Cardiac muscle cell (in vitro differentiated cells and primary cell): Measurements from ENCODE around the gene SENP7. TPM values are rescaled to one million over a fixed set of nuclear protein-coding genes. Genes with fewer than 3 reads are reported as not detected.

Source experiments
- DNase-seq, 2 donors: peaks; one replicate each; pipeline versions ENCODE4 v3.0.0 to v3.0.0-alpha.2; 2010 to 2017; ENCODE audit warnings: low read depth in 1 of 2, low spot score in 1 of 2
- H3K27ac ChIP-seq: fragments of 200-600 bp; sonication (generic); 2 replicates; pipeline ENCODE4 v1.5.1; 2016
- H3K27me3 ChIP-seq: fragments of 200-600 bp; sonication (generic); 2 replicates; pipeline ENCODE4 v1.6.0; 2016; ENCODE audit warnings: control low read depth
- H3K36me3 ChIP-seq: fragments of 200-600 bp; sonication (generic); 2 replicates; pipeline ENCODE4 v1.5.1; 2016; ENCODE audit warnings: control low read depth
- H3K4me1 ChIP-seq: fragments of 200-600 bp; sonication (generic); 2 replicates; pipeline ENCODE4 v1.8.1; 2017; ENCODE audit warnings: low read depth, mild to moderate bottlenecking, mixed run types
- H3K4me3 ChIP-seq: fragments of 200-600 bp; sonication (generic); 2 replicates; pipeline ENCODE4 v1.5.1; 2016; ENCODE audit warnings: mild to moderate bottlenecking
- H3K9me3 ChIP-seq: fragments of 200-600 bp; sonication (generic); 2 replicates; pipeline ENCODE4 v1.5.1; 2017; ENCODE audit warnings: low read depth, mild to moderate bottlenecking, control low read depth
- polyA plus RNA-seq: library from polyadenylated mRNA; unstranded; fragments of >200 nt; fragmentation: Nextera tagmentation; extraction: Ambion mirVana; gene quantifications from 2 replicates; pipeline ENCODE4 v1.2.1, GENCODE V29; 2016
- total RNA-seq: library from RNA; depleted of rRNA; stranded (reverse); fragments of >200 nt; gene quantifications from 2 replicates; pipeline ENCODE4 v1.2.3, GENCODE V29; 2016
- TF ChIP-seq, protein P1 (sequence below): IDR thresholded peaks from 2 replicates; pipeline ENCODE4 v1.5.1; 2012; ENCODE audit warnings: low read depth, mild to moderate bottlenecking, low read length

The SENP7 gene
- total and polyA plus RNA-seq, 2 experiments from 2014 or later: 8.2 to 18.9 TPM

DNA sequence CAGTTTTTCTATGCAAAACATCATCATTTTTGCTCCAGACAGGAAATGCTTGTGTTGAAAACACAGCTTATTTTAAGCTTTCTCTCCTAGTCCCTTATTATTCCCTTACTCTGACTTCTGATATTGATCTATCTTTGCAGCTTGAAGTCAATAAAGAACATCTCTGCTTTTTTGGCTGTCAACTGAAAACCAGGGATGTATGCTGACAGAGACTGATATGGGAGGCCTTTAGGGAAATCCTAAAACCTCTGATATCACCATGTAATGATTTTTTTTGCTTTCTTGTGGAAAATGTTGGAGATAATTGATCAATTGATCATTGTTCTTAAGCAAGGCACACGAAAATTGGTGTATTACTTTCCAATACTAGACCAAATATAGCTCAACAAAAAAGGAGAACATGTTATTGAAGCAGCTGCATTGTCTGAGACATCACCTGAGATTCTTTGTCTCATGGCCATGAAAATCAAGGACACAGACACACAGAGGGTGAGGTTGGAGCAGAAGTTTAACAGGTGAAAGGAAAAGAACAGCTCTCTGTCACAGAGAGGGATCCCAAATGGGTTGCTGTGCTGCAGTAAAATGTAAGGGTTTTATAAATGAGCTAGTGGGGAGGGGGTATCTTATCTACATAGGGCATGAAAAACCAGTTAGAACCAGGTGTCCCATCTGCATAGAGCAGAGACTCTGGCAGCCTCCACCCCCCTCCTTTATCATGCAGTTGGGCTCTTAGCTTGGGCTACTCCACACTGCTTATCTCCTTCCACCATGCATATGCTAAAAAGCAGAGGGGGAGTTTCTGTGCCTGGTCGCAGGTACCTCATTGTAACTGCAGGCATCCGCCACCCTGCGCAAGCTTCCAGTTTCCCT lies 17.0 kb upstream of the SENP7 start:
- H3K27ac ChIP-seq: no peak overlapping the region
- H3K36me3 ChIP-seq: no peaks in the 10 kb centered on the region
- H3K4me3 ChIP-seq: no peak overlapping the region
- TF ChIP-seq, protein P1, sequence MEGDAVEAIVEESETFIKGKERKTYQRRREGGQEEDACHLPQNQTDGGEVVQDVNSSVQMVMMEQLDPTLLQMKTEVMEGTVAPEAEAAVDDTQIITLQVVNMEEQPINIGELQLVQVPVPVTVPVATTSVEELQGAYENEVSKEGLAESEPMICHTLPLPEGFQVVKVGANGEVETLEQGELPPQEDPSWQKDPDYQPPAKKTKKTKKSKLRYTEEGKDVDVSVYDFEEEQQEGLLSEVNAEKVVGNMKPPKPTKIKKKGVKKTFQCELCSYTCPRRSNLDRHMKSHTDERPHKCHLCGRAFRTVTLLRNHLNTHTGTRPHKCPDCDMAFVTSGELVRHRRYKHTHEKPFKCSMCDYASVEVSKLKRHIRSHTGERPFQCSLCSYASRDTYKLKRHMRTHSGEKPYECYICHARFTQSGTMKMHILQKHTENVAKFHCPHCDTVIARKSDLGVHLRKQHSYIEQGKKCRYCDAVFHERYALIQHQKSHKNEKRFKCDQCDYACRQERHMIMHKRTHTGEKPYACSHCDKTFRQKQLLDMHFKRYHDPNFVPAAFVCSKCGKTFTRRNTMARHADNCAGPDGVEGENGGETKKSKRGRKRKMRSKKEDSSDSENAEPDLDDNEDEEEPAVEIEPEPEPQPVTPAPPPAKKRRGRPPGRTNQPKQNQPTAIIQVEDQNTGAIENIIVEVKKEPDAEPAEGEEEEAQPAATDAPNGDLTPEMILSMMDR: no peak
- no peaks in the 10 kb centered on the region for H3K27me3 ChIP-seq
- H3K4me1 ChIP-seq: no peaks in the 10 kb centered on the region
- DNase-seq: no peak
- H3K9me3 ChIP-seq: no peaks in the 10 kb centered on the region

DNA sequence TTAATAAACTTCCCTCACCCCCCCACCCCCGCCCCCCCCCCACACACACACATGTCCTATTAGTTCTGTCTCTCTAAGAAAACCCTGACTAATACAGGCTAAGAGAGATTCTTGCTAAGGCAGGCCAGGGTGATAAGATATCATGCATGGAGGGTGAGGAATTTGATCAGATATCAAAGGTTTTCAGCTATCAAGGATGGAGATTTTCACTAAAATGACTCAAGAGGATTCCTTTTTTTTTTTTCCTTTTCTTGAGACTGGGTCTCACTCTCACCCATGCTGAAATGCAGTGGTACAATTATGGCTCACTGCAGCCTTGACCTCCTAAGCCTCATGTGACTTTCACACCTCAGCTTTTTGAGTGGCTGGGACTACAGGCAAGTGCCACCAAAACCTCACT lies 14.9 kb upstream of the SENP7 start:
- no peak for DNase-seq
- Histone ChIP-seq H3K36me3 (no peaks in the 10 kb centered on the region), H3K9me3 (no peaks in the 10 kb centered on the region), H3K4me3 (no peak overlapping the region), H3K27me3 (no peaks in the 10 kb centered on the region), H3K4me1 (no peaks in the 10 kb centered on the region), H3K27ac (no peak overlapping the region)
- TF ChIP-seq, protein P1: no peak

DNA sequence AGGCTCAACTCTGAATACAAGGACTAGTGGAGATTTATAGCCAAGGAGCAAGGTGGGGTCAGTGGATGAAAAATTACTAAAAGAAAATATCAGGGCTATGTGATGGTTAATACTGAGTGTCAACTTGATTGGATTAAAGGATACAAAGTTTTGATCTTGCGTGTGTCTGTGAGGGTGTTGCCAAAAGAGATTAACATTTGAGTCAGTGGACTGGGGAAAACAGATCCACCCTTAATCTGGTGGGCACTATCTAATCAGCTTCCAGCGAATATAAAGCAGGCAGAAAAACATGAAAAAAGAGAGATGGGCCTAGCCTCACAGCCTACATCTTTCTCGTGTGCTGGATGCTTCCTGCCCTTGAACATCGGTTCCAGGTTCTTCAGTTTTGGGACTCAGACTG lies 14.4 kb upstream of the SENP7 start:
- DNase-seq: no peak
- Histone ChIP-seq H3K4me3 (no peak overlapping the region), H3K4me1 (no peaks in the 10 kb centered on the region), H3K9me3 (no peaks in the 10 kb centered on the region), H3K27ac (no peak overlapping the region), H3K27me3 (no peaks in the 10 kb centered on the region), H3K36me3 (no peaks in the 10 kb centered on the region)
- TF ChIP-seq, protein P1: no peak

DNA sequence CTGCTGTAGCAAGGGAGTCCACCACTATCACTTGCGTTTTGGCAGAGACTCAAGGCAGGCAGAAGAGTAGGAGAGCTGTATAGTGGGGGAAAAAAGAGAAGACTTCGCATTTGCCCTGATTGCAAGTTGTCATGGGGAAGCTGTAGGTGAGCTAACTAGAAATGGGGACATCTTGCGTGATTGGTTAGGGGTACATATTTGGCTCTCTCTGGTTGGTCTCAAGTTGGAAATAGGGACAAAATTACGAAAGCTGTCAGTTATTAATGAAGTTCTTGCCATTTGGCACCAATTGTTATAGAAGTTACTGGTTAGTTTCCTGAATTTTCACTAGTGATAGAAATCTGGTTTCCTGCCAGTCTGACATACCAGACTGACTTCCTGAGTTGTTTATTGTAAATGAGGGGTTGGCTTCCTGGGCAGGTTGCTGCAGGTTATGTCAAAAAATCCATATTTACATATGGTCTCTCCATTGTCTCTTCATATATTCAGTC lies 8.2 kb upstream of the SENP7 start:
- no peaks in the 10 kb centered on the region for H3K4me1 ChIP-seq
- no peak for DNase-seq
- H3K36me3 ChIP-seq: no peaks in the 10 kb centered on the region
- H3K27ac ChIP-seq: no peak overlapping the region
- TF ChIP-seq, protein P1: no peak
- peaks cover 5% of the 10 kb centered on the region for H3K27me3 ChIP-seq
- H3K4me3 ChIP-seq: no peak overlapping the region
- H3K9me3 ChIP-seq: no peaks in the 10 kb centered on the region

DNA sequence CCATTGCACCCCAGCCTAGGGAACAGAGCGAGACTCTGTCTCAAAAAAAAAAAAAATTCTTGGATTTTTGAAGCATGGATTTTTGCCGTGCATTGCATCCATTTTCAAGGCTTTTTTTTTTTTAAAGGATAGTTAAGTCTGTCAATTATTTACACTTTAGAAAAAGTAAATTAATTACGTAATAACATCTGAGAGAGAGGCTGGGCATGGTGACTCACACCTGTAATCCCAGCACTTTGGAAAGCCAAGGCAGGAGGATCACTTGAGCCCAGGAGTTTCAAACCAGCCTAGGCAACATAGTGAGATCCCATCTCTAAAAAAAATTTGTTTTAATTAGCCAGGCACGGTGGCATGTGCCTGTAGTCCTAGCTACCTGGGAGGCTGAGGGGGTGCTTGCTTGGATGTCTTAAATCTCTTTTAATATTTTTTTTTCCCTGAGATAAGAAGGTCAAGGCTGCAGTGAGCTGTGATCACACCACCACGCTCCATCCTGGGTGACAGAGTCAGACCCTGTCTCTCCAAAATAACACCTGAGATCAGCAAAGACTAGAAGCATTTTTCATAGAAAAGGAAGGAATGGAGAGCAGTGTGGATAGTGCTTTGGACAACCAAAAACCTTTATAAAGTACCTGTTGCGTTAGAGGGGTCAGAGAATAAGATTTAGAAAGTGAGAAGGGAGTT lies 6.8 kb upstream of the SENP7 start:
- no peaks in the 10 kb centered on the region for H3K4me1 ChIP-seq
- H3K27ac ChIP-seq: no peak overlapping the region
- TF ChIP-seq, protein P1: no peak
- H3K27me3 ChIP-seq: peaks cover 5% of the 10 kb centered on the region
- DNase-seq: no peak
- no peaks in the 10 kb centered on the region for H3K9me3 ChIP-seq
- no peak overlapping the region for H3K4me3 ChIP-seq
- H3K36me3 ChIP-seq: no peaks in the 10 kb centered on the region
